GM13977 (cell line): ENCODE data around the gene BCAS3.

Experiments
- DNase-seq: peaks from one replicate; pipeline ENCODE4 v3.0.0; 2012; ENCODE audit warnings: low spot score
- in situ Hi-C: fragments of 300-500 bp; cut with MboI; formaldehyde crosslinking; loops from one replicate; pipeline ENCODE4 v1.12.0; 2022; ENCODE audit warnings: low sequenced_read_pairs, low pct_unique_long_range_greater_than_20kb, mixed read lengths, inconsistent platforms; ENCODE audit not compliant: unreplicated experiment
- TF ChIP-seq, protein P1 (sequence below): IDR thresholded peaks from 2 replicates; pipeline ENCODE4 v1.5.1; 2012; ENCODE audit warnings: mild to moderate bottlenecking, control low read depth; ENCODE audit not compliant: insufficient read depth; ENCODE audit errors: extremely low read depth, missing control alignments

The BCAS3 gene

DNA sequence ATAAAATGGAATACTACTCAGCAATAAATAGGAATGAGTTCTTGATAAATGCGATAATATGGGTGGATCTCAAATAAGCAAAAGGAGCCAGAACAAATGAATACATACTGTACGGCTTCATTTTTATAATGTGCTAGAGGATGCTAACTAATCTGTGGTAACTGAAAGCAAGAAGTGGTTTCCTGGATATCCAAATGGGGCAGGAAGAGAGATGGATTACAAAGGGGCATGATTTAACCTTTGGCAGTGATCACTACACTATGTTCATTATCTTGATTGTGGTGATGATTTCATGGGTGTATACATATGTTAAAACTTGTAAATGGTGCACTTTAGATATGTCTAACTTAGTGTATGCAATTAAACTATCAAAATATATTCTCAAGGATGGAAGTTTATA is 499.7 kb downstream of the BCAS3 start:
- TF ChIP-seq, protein P1, sequence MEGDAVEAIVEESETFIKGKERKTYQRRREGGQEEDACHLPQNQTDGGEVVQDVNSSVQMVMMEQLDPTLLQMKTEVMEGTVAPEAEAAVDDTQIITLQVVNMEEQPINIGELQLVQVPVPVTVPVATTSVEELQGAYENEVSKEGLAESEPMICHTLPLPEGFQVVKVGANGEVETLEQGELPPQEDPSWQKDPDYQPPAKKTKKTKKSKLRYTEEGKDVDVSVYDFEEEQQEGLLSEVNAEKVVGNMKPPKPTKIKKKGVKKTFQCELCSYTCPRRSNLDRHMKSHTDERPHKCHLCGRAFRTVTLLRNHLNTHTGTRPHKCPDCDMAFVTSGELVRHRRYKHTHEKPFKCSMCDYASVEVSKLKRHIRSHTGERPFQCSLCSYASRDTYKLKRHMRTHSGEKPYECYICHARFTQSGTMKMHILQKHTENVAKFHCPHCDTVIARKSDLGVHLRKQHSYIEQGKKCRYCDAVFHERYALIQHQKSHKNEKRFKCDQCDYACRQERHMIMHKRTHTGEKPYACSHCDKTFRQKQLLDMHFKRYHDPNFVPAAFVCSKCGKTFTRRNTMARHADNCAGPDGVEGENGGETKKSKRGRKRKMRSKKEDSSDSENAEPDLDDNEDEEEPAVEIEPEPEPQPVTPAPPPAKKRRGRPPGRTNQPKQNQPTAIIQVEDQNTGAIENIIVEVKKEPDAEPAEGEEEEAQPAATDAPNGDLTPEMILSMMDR, result no peak
- in situ Hi-C loops, result no loop called here
- DNase-seq, result no peak

DNA sequence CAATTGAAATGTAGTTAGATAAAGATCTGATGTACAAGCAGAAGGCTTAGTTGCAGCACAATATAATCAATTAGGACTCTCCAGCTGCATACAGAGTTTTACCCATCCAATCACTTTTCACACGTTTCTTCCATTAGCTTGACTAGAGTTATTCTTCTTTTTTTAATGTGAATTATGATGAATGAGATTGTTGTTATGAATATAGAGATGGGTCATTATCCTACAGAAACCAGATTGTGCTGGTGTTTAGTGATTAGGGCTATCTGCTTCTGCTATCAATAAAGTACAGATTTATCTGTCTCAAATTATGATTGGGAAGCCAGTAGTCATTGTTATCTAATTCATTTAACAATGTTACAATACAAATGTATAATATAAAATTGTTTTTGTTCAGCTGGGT is 500.6 kb downstream of the BCAS3 start:
- in situ Hi-C loops, result no loop called here
- no peak for DNase-seq

DNA sequence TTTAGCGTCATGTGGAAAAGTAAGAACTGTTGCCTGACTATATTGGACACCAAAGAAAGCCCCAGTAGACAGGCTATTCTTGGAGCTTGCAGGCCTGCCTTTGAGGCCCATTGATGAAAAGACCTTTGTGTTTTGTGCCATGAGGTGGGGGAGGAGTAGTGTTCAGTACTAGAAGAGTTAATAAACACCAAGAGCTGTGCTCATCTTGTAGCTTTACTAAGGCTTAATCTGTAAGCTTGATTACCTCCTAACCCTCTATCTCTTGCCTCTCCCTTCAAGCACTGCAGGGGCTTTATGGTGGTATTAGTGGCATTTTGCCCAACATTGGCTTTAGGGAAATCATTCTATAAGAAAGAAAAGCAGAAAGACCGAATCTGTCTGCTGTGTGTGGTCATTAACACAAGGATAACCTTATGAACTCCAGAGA is 501.7 kb downstream of the BCAS3 start:
- no peak for DNase-seq
- TF ChIP-seq, protein P1, result no peak
- in situ Hi-C loops, result no loop called here

More for the DNA sequence above, 500.6 kb downstream of the BCAS3 start:
- TF ChIP-seq, protein P1, result no peak

DNA sequence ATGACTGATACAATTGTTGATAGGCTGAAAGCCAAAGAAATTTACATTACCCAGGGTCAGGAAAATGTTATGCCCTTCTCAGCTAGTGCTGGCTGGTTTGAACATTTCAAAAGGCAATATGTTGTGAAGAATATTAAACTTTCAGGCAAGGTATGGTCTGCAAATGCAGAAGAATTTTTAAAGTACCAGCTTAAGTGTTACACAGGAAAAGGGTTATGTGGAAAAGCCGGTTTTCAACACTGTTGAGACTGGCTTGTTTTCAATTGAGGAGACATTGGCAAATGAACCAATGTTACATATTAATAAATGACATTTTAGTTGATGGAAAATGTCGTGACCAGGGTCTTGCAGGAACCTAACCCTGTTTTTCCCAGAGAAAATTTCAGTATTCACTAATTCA is 506.1 kb downstream of the BCAS3 start:
- in situ Hi-C loops, result no loop called here
- TF ChIP-seq, protein P1, result no peak
- DNase-seq, result no peak

DNA sequence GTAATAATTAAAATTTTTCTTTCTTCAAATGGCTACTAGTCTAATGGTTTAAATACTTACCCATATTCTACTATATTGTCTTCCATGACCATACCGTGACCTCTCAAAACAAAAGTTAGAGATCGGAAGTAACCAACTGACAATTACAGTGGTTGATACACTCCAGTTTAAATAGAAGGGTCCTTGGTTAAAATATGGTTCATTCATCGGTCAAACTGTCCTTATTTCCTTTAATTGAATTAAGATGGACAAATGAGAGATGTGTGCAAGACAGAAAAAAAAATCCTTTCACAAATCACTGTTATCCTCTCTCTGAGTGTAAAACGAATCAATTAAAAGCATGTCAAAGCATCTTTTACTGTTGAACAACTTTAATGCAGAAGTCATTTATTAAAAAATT is 507.7 kb downstream of the BCAS3 start:
- TF ChIP-seq, protein P1, result no peak

DNA sequence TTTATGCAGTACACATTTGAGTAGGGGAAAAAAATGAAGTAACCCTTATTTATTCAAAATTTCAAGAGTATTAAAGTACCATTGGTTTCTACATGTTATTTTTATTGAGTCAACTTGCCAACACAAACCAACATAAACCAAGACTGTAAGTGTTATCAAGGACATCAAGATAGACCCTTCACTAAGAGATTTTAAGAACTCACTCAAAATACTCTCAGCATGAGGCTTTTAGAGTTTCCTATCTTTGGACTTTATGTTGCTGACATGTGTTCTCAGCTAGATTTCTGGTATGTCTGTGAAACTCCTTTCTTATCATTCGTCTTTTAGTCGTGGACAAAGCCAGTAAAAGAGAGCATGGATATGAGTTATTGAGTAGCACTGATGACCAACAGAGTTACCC is 509.4 kb downstream of the BCAS3 start:
- no peak for DNase-seq
- TF ChIP-seq, protein P1, result no peak
- in situ Hi-C loops, result no loop called here

More for the DNA sequence above, 507.7 kb downstream of the BCAS3 start:
- DNase-seq, result no peak
- in situ Hi-C loops, result no loop called here

DNA sequence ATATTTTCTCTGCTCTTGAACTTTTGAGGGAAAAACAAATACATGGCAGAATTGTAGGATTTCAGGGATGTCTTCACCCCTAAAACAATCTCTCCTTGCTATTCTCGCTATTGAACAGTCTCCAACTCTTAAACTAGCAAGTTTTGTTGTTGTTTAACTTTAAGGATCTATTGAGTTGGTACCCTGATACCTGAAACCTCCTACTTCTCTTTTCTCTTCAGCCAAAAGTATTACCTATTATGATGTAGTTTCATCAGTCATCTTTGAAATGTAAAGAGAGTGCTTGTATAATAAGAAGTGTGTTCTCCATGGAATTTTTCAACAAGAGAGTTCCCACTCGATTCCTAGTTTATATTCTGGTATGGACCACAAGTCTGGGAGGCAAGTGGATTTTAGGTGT is 510.4 kb downstream of the BCAS3 start:
- in situ Hi-C loops, result no loop called here
- DNase-seq, result peak; percentile 13
- TF ChIP-seq, protein P1, result no peak
